ENCODE results near the gene HTR3E.
"Not testable (repeated sequence)": the region's sequence is repeated elsewhere in the genome, so short reads cannot be mapped to it uniquely, and the experiment has no call there.

The HTR3E gene, protein sequence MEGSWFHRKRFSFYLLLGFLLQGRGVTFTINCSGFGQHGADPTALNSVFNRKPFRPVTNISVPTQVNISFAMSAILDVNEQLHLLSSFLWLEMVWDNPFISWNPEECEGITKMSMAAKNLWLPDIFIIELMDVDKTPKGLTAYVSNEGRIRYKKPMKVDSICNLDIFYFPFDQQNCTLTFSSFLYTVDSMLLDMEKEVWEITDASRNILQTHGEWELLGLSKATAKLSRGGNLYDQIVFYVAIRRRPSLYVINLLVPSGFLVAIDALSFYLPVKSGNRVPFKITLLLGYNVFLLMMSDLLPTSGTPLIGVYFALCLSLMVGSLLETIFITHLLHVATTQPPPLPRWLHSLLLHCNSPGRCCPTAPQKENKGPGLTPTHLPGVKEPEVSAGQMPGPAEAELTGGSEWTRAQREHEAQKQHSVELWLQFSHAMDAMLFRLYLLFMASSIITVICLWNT

DNA sequence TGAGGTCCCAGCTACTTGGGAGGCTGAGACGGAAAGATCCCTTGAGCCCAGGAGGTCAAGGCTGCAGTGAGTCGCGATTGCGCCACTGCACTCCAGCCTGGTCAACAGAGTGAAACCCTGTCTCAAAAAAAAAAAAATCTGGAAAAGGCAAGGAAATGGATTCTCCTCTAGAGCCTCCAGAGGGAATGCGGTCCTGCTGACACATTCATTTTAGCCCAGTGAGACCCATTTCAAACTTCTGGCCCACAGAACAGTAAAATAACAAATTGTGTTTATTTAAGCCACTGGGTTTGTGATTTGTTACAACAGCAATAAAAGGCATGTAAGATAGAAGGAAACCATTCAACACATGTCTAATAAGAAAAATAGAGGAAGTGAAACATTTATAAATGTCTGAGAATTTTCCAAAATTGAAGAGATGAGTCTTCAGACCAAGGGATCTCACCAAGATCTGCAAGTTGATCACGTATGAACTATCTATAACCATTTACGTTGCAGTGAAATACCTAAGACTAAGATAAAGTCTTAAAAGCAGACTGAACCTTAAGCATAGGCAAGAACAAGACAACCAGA is at the start of gene HTR3E:
Gene HTR3E, plus strand, starts transcription at position 254 of the 573 bp plus-strand sequence. CDS start 466 bp downstream, outside the sequence.
- no peak for DNase-seq

DNA sequence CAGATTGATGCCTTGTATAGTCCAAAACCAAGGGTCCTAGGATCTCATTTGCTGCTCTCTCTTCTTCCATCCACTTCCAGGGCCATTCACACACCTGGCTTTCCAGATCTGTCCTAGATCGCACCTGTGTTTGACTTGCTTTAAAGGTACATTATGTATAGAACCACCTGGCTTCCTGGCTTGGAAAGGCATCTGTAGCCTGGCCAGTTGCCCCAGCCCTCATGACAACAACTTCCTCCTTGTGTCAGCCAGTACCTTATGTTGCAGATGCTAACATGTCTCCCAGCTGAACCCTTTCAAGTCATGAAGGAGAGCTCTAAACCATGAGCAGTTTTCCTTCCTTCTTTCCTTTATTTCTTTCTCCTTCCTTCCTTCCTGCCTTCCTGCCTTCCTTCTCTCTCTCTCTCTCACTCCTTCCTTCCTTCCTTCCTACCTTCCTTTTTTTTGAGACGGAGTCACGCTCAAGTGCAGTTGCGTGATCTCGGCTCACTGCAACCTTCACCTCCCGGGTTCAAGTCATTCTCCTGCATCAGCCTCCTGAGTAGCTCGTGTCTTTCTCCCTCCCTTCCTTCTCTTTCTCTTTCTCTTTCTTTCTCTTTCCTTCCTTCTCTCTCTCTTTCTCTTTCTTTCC is 46.5 kb upstream of the HTR3E start:
- peak; percentile 86 for DNase-seq

DNA sequence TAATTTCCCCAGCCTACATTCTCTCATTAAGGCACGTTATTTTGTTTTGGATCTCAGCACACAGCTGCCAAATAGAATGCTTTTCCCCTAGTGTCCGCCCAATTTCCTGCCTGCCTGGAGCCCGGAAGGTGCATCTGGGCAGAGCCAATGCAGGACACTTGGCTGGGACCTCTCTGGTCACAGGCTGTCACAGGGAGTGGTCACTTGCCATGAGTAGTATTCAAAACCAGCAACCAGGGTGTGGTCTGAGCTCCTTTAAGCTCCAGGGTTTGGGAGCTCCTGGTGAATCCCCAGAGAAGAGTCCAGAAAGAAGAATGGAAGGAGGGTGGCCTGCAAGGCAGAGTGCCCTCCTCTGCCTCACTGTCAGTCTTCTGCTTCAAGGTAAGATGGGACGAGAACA is 44.1 kb upstream of the HTR3E start, which contains the start of gene HTR3C:
Gene HTR3C, plus strand, starts transcription at position 281 of the 400 bp plus-strand sequence. Its CDS starts 34 bp downstream, at position 315.
- DNase-seq: no peak

DNA sequence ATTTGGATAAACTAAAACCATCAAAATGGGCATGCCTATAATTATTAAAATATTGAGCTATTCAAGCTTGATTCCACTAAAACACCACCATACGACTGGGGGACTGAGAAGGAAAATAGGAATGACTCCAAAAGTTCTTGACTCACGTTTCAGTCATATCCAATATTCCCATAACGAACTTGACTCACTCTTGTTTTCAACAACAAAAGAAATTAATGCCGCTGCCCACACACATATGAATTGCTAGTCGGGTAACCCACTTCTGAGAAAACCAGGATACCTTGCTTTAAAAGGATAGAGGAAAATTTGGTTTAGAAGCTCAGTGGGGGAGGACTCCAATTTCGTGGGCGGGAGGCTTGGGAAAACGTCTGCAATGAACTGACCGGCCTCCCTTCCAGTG is 38.8 kb upstream of the HTR3E start:
- no peak for DNase-seq

- no peak for DNase-seq
Measured at GRCh38 chr3:184059424-184059823, 37.4 kb upstream of the HTR3E start.

DNA sequence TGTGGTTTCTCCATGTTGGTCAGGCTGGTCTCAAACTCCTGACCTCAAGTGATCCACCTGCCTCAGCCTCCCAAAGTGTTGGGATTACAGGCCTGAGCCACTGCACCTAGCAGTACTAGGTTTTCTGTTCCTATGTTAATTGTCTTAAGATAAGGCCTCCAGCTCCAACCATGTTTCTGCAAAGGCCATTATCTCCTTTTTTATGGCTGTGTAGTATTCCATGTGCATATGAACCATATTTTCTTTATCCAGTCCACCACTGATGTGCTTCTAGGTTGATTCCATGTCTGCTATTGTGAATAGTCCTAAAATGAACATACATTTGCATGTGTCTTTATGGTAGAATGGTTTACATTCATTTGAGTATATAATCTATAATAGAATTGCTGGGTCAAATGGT is 34.2 kb upstream of the HTR3E start:
- DNase-seq: no peak

GRCh38 chr3:184066211-184066610 is 30.7 kb upstream of the HTR3E start:
- no peak for DNase-seq

GRCh38 chr3:184067573-184068055 is 29.2 kb upstream of the HTR3E start:
- no peak for DNase-seq

- no peak for DNase-seq
Measured at GRCh38 chr3:184068344-184068743, 28.5 kb upstream of the HTR3E start.

- DNase-seq: not testable (repeated sequence)
Measured at GRCh38 chr3:184071142-184071541, 25.7 kb upstream of the HTR3E start.

GRCh38 chr3:184073621-184074020 is 23.2 kb upstream of the HTR3E start:
- no peak for DNase-seq

DNA sequence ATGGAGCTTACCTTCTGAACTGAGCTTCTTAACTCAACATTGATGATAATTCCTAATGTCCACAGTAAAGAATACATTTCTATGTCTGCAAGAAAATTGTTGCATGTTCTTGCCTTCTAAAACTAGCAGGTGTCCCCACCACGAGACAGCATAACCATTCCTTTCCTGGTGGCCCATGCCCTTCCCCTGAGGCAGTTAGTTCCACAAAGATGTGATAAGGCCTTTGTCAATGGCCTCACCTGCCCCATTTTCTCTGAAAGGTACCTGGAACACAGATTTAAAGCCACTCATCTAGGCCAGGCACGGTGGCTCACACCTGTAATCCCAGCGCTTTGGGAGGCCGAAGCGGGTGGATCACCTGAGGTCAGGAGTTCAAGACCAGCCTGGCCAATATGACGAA is 21.0 kb upstream of the HTR3E start:
- DNase-seq: no peak

- no peak for DNase-seq
Measured at GRCh38 chr3:184077881-184078280, 19.0 kb upstream of the HTR3E start.

DNA sequence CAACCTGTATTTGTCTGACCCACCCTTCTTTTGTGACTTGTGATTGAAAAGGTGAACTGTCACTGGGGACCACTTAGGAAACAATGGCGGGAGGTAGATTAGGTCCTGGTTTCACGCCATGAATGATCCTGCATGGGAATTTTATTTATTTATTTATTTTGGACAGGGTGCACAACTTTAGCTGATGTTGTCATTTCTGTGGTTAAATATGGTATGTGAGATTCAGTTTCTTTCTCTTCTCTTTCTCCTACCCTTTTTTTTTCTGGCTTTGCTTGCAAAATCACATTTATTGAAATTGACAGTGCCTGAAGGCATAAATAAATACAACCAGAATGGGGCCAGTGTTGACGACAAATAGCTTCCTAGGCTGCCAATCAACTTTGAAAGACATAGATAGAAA is 18.0 kb upstream of the HTR3E start:
- DNase-seq: no peak

DNA sequence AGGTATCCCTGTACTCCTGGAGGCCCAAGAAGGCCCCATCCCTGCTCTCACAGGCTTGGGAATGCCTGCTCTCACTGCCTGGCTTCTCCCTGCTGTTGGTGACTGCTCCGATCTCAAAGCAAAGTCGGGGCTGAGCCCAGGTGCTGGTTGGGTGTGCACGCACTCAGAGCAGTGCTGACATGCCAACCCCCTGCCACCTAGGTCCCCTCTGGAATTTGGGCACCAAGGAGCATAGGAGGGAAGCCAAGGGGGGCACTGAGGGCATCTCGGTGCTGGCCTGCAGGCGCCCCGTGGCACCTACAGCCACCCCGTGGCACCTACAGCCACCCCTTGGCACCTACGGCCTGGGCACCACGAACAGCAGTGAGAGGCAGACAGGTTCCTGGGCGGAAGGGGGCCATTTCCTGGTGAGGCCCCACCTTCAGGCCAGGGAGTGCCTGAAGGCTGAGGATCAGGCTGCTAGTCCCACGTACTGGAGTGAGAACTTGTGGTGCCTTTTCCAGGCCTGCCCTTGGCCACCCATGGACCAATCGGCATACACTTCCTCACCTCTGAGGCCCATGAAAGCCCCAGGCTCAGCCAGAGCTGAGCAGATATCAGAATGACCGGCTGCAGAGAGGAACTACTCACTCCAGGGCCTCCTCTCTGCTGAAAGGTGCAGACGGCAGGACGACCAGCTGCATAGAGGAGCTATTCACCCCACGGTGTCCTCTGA is 15.6 kb upstream of the HTR3E start:
- no peak for DNase-seq

DNA sequence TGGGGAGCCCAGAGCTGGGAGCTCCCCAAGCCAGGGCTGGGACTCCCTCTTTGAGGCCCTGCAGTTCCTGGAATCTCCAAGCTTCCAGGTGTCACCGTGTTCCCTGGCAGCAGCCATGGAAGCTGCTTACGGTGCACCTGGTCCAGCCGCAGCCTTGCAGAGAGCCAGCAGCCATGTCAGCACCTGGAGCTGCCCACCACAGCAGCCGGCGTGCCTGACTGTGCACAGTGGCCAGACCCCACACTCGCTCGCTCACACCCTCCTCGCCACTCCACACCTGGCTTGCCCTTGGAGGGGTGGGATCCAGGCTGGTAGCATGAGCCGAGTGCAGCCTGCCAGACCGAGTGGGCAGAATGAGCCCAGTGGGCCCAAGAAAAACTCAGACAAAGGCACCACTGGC is 14.8 kb upstream of the HTR3E start:
- no peak for DNase-seq

DNA sequence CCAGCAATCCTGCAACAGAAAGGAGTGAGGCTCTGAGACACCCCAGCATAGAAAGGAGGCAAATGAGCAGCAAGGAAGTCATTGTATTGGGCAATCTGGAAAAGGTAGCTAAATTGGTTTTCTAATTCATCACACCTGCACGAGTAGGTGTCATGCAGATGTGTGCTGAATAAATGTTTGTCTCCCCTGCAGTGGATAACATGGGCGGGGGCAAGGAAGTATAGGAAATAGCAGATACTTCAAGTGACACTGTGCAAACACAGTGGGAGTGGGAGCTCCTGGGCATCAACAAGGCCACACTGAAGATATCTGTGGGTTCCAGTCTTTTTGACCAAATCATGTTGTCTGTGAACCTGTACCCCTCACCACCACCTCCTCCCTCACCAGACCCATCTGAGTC is 14.4 kb upstream of the HTR3E start:
- DNase-seq: no peak

GRCh38 chr3:184085389-184085852 is 11.4 kb upstream of the HTR3E start:
- DNase-seq: no peak

DNA sequence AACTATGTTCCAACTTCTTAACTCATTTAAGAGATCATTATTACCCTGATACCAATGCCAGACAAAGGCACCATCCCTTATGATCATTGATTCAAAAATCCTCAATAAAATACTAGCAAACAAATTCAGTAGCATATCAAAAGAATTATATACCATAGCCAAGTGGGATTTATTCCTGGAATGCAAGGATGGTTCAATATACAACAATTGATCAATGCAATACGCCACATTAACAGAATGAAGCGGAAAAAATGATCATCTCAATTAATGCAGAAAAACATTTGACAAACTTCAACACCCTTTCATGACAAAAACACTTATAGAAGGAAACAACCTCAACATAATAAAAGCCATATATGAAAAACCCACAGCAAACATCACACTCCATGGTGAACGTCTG is 4.7 kb upstream of the HTR3E start:
- DNase-seq: no peak

- no peak for DNase-seq
Measured at GRCh38 chr3:184097556-184097955, 692 bp downstream of the HTR3E start.

DNA sequence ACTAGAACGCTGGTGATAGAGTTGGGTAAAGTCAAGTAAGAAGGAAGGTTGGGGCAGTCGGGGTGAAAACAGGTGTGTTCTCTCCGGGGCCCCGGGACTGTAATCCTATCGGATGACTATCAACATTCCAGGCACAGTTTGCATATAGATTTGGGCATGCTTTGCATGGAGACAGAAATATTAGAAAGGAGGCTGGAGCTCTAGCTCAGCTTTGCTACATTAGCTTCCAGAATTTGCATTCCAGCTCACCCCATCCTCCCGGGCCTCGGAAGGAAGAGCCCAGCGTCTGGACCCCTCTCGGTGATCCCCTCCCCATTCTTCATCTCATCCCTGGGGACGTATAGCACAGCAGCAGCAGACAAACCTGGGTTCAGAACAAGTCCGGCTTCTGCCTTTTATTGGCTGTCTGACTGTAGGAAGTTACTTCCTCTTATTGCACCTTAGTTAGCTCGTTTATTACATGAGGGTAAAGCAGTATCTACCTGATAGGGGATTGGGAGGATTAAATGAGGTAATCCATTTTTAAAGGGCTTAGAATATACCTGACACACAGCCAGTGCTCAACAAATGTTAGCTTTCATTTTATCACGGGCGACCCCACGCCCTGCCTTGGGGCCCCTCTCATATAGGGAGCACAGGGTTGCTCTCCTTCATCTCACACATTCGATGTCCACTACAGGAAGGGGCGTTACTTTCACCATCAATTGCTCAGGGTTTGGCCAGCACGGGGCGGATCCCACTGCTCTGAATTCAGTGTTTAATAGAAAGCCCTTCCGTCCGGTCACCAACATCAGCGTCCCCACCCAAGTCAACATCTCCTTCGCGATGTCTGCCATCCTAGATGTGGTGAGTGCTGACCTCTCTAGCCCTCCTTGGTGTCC is 3.2 kb downstream of the HTR3E start:
- DNase-seq: no peak

- DNase-seq: no peak
Measured at GRCh38 chr3:184110316-184110725, 13.5 kb downstream of the HTR3E start.

All from NCI-H2081 treated with DMSO at 0.1 percent for 48 hours (cell line).